ENCODE data around the gene SLC30A5.

DNA sequence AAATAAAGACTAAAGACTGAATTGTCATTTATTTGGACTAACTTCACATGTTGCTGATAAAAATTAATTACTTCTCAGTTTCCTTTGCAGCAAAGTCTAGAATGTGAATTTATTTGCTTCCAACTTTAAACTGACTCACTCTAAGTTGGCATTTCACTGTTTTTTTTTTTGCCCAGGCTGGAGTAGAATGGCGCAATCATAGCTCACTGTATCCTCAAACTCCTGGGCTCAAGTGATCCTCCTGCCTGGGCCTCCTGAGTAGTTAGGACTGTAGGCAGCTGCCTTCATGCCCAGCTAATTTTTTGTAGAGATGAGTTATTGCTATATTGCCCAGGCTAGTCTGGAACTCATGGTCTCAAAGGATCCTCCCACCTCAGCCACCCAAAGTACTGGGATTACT lies 76.7 kb downstream of the SLC30A5 start:
- no peak for TF ChIP-seq POLR2A (IDR thresholded peaks at IDR 0.05)
- no peak for TF ChIP-seq CTCF (IDR thresholded peaks at IDR 0.05)

Data from thyroid gland (tissue), 4 donors.